PC-9 (cell line): Measurements from ENCODE around the gene NME7. TPM values are rescaled to one million over a fixed set of nuclear protein-coding genes. Genes with fewer than 3 reads are reported as not detected.

Experiments
- BruUV-seq: library from RNA; stranded (reverse); fragments of 400-500 nt; replicated peaks from 2 replicates; lab custom pipeline; 2021; lab: Mats Ljungman, UMichigan
- CTCF ChIA-PET: fragments of 300-600 bp; sonication (Branson Sonifier 250); formaldehyde crosslinking; loops from one replicate; lab custom pipeline; 2022; ENCODE audit warnings: antibody characterized with exemption; lab: Charles Lee
- POLR2A ChIA-PET: fragments of 300-600 bp; sonication (Branson Sonifier 250); formaldehyde crosslinking; loops from one replicate; lab custom pipeline; 2022; ENCODE audit warnings: antibody characterized with exemption; ENCODE audit not compliant: unreplicated experiment; lab: Charles Lee
- DNase-seq, 2 experiments: peaks; one replicate each; pipeline versions ENCODE4 v3.0.0 to v3.0.0-alpha.2; 2015 to 2022; ENCODE audit warnings: mixed read lengths in 1 of 2
- H2AFZ ChIP-seq: fragments of 200-600 bp; sonication (generic); 2 replicates; pipeline ENCODE4 v1.8.1; 2017; ENCODE audit warnings: antibody characterized with exemption
- H3F3A ChIP-seq: fragments of 200-600 bp; sonication (generic); 2 replicates; pipeline ENCODE4 v1.8.1; 2017; ENCODE audit warnings: antibody characterized with exemption, mild to moderate bottlenecking, low read depth; ENCODE audit not compliant: insufficient read depth
- H3K27ac ChIP-seq: fragments of 200-600 bp; sonication (generic); 2 replicates; pipeline ENCODE4 v1.6.1; 2016; ENCODE audit warnings: mixed run types
- H3K27me3 ChIP-seq: fragments of 200-600 bp; sonication (generic); 2 replicates; pipeline ENCODE4 v1.6.1; 2016; ENCODE audit warnings: low read depth, mixed run types; ENCODE audit not compliant: insufficient read depth
- H3K36me3 ChIP-seq: fragments of 200-600 bp; sonication (generic); 2 replicates; pipeline ENCODE4 v1.6.1; 2016; ENCODE audit warnings: low read depth, mixed run types
- H3K4me1 ChIP-seq: fragments of 200-600 bp; sonication (generic); replicated peaks from 2 replicates; pipeline ENCODE4 v1.6.1; 2016; ENCODE audit warnings: mixed run types; ENCODE audit not compliant: insufficient read depth
- H3K4me2 ChIP-seq: fragments of 200-600 bp; sonication (generic); 2 replicates; pipeline ENCODE4 v1.6.1; 2017; ENCODE audit warnings: mixed run types
- H3K4me3 ChIP-seq: fragments of 200-600 bp; sonication (generic); 2 replicates; pipeline ENCODE4 v1.6.1; 2016; ENCODE audit warnings: mixed run types
- H3K79me2 ChIP-seq: fragments of 200-600 bp; sonication (generic); 2 replicates; pipeline ENCODE4 v1.6.1; 2017; ENCODE audit warnings: low read depth, mixed run types
- H3K9me2 ChIP-seq: fragments of 200-600 bp; sonication (generic); 2 replicates; pipeline ENCODE4 v1.8.1; 2017; ENCODE audit warnings: mild to moderate bottlenecking; ENCODE audit not compliant: insufficient read depth
- H3K9me3 ChIP-seq: fragments of 200-600 bp; sonication (generic); 2 replicates; pipeline ENCODE4 v1.8.1; 2016; ENCODE audit warnings: low read depth; ENCODE audit not compliant: insufficient read depth
- H4K20me1 ChIP-seq: fragments of 200-600 bp; sonication (generic); 2 replicates; pipeline ENCODE4 v1.8.1; 2017; ENCODE audit not compliant: insufficient read depth
- CTCF ChIP-seq: fragments of 200-600 bp; sonication (generic); conservative IDR thresholded peaks from 2 replicates; pipeline ENCODE4 v1.6.1; 2017; ENCODE audit warnings: mixed run types, antibody characterized with exemption, mild to moderate bottlenecking, moderate library complexity
- EZH2 ChIP-seq: fragments of 200-600 bp; sonication (generic); IDR thresholded peaks from 2 replicates; pipeline ENCODE4 v1.8.0; 2017; ENCODE audit warnings: antibody characterized with exemption, low read depth
- intact Hi-C: fragments of 100-400 bp; cut with micrococcal nuclease; formaldehyde crosslinking; loops from one replicate; pipeline ENCODE4 v1.10.0; 2022; ENCODE audit not compliant: unreplicated experiment
- total RNA-seq: library from RNA; stranded (reverse); gene quantifications from 2 replicates; pipeline ENCODE4 v1.2.3, GENCODE V29; 2021

The NME7 gene
- total RNA-seq, 1 experiment from 2014 or later, result 21.4 TPM

DNA sequence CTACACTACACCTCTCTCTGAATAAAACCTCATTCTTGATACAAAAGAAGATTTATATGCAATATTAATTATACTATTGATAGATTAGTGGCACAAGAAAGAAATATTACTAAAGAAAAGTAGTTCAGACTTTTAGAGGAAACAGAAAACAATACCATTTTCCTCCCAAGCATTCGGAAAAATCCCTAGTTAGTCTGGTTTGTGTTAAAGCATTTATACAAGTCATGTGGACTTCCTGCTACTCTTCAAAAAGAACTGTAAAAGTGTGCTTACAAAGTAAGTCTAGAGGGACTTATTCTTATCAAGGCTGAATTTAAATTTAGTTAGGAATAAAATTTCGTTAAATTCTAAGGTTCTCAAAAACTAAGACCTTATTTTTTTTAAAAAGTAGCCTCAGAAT, 132.0 kb downstream of the NME7 start:
- H2AFZ ChIP-seq, result no peak overlapping the region
- H3K4me1 ChIP-seq, result no peaks in the 10 kb centered on the region
- no peaks in the 10 kb centered on the region for H3K36me3 ChIP-seq
- H3F3A ChIP-seq, result no peaks in the 10 kb centered on the region
- H3K79me2 ChIP-seq, result no peaks in the 10 kb centered on the region
- H3K4me2 ChIP-seq, result no peak overlapping the region
- TF ChIP-seq EZH2 (no peak), CTCF (no peak)
- DNase-seq, result no peak
- no peaks in the 10 kb centered on the region for H3K9me3 ChIP-seq
- ChIA-PET POLR2A (no interaction called here), CTCF (no interaction called here)
- intact Hi-C loops, result no loop called here
- no peaks in the 10 kb centered on the region; the same call in 1 of the 2 replicates for H4K20me1 ChIP-seq
- H3K4me3 ChIP-seq, result no peak overlapping the region
- no TSS peak for BruUV-seq
- no peak overlapping the region for H3K27ac ChIP-seq
- 0 out of 2 replicates have a peak, but pooled peaks cover 4% of the 10 kb centered on the region for H3K9me2 ChIP-seq
- H3K27me3 ChIP-seq, result no peaks in the 10 kb centered on the region

DNA sequence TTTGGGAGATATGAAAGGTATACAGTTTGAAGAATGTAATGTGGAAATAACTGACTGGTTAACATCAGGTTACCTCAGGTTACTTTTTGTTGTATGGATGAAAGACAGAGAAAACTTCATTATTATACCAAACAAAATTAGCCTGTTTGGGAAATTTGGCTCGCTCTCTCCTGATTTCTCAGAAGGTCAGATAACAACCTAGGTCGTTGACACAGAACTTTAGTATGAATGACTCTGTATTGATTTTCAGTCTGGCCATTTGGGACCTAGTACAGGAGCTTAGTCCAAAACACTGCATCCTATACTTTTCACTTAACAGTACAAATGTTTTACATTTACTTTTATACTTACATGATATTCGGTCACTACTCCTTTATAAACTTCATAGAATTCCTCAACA, 132.8 kb downstream of the NME7 start:
- no peaks in the 10 kb centered on the region for H3K79me2 ChIP-seq
- H3K9me2 ChIP-seq, result 0 out of 2 replicates have a peak, but pooled peaks cover 4% of the 10 kb centered on the region
- intact Hi-C loops, result no loop called here
- no TSS peak for BruUV-seq
- H4K20me1 ChIP-seq, result no peaks in the 10 kb centered on the region; the same call in 1 of the 2 replicates
- ChIA-PET POLR2A (no interaction called here), CTCF (no interaction called here)
- H3K4me3 ChIP-seq, result no peak overlapping the region
- no peaks in the 10 kb centered on the region for H3K36me3 ChIP-seq
- H3K4me2 ChIP-seq, result no peak overlapping the region
- no peaks in the 10 kb centered on the region for H3K4me1 ChIP-seq
- H2AFZ ChIP-seq, result no peak overlapping the region
- no peaks in the 10 kb centered on the region for H3K27me3 ChIP-seq
- TF ChIP-seq CTCF, result no peak
- no peak for TF ChIP-seq EZH2
- no peaks in the 10 kb centered on the region for H3F3A ChIP-seq
- no peaks in the 10 kb centered on the region for H3K9me3 ChIP-seq
- DNase-seq, result no peak
- H3K27ac ChIP-seq, result no peak overlapping the region

DNA sequence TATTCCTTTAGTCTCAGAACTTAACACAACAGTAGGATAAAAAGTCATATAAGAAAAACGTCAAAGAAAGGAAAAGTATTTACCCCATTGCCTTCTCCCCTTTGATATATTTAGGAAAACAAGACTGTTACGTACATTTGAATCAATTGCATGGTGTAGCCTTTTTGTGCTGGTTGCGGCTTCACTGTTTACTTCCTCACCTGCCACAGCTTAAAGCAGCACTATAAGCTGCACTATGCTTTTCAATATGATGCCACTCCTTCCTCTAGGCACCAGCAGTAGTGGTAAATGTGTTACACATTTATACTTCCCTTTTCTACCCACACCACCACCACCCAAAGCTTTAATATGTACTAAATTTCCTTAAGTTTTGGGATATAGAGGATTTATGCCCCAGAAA, 150.0 kb downstream of the NME7 start:
- no peaks in the 10 kb centered on the region for H3K4me1 ChIP-seq
- H4K20me1 ChIP-seq, result no peaks in the 10 kb centered on the region
- H2AFZ ChIP-seq, result no peak overlapping the region
- H3K27ac ChIP-seq, result no peak overlapping the region
- ChIA-PET CTCF (no interaction called here), POLR2A (no interaction called here)
- H3K79me2 ChIP-seq, result no peaks in the 10 kb centered on the region
- H3F3A ChIP-seq, result no peaks in the 10 kb centered on the region
- no peak for TF ChIP-seq CTCF
- no peak for TF ChIP-seq EZH2
- H3K4me2 ChIP-seq, result no peak overlapping the region
- BruUV-seq, result no TSS peak
- DNase-seq, result no peak
- H3K9me2 ChIP-seq, result no peaks in the 10 kb centered on the region
- intact Hi-C loops, result no loop called here
- no peak overlapping the region for H3K4me3 ChIP-seq
- H3K36me3 ChIP-seq, result no peaks in the 10 kb centered on the region
- H3K9me3 ChIP-seq, result no peaks in the 10 kb centered on the region
- no peaks in the 10 kb centered on the region for H3K27me3 ChIP-seq
